Neuronal stem cell (in vitro differentiated cells): ENCODE data around the gene CA5B.
"Not testable (repeated sequence)": the region's sequence is repeated elsewhere in the genome, so short reads cannot be mapped to it uniquely, and the experiment has no call there.

Source experiments
- DNase-seq: peaks from one replicate; pipeline ENCODE4 v3.0.0-alpha.2; 2013; ENCODE audit warnings: low spot score
- H2AFZ ChIP-seq: one replicate; pipeline ENCODE4 v1.6.1; 2013; ENCODE audit warnings: mild to moderate bottlenecking, low read length, inconsistent platforms
- H2AK5ac ChIP-seq: 2 replicates; pipeline ENCODE4 v1.6.1; 2013; ENCODE audit warnings: low read depth, mild to moderate bottlenecking, inconsistent platforms, low read length, moderate library complexity, mixed read lengths
- H2BK120ac ChIP-seq: 2 replicates; pipeline ENCODE4 v1.6.1; 2013; ENCODE audit warnings: low read depth, mild to moderate bottlenecking, inconsistent platforms, low read length, moderate library complexity, mixed read lengths
- H2BK12ac ChIP-seq: one replicate; pipeline ENCODE4 v1.6.1; 2013; ENCODE audit warnings: low read length, inconsistent platforms
- H2BK15ac ChIP-seq: 2 replicates; pipeline ENCODE4 v1.6.1; 2013; ENCODE audit warnings: mild to moderate bottlenecking, low read length, inconsistent platforms, mixed read lengths
- H2BK5ac ChIP-seq: one replicate; pipeline ENCODE4 v1.6.1; 2013; ENCODE audit warnings: inconsistent platforms, mild to moderate bottlenecking, low read length, moderate library complexity
- H3K14ac ChIP-seq: one replicate; pipeline ENCODE4 v1.6.1; 2013; ENCODE audit warnings: low read length, inconsistent platforms
- H3K18ac ChIP-seq: 2 replicates; pipeline ENCODE4 v1.6.1; 2013; ENCODE audit warnings: low read length, inconsistent platforms
- H3K23ac ChIP-seq: 2 replicates; pipeline ENCODE4 v1.6.1; 2013; ENCODE audit warnings: low read depth, mild to moderate bottlenecking, mixed read lengths, low read length, inconsistent platforms; ENCODE audit not compliant: poor library complexity
- H3K27ac ChIP-seq: replicated peaks from 3 replicates; pipeline ENCODE4 v1.5.1; 2013; ENCODE audit warnings: low read length, inconsistent platforms
- H3K27me3 ChIP-seq, 3 experiments: 2 replicates each; pipeline ENCODE4 v1.6.1; 2013; ENCODE audit warnings: low read length in 3 of 3, mild to moderate bottlenecking in 2 of 3, inconsistent platforms in 1 of 3, low read depth in 1 of 3, mixed read lengths in 1 of 3, moderate library complexity in 1 of 3; ENCODE audit not compliant: control insufficient read depth in 3 of 3, insufficient read depth in 3 of 3
- H3K36me3 ChIP-seq, 2 donors: replicated peaks in 1 of 2; 2 replicates each; pipeline ENCODE4 v1.6.1; 2013; ENCODE audit warnings: low read length in 2 of 2; ENCODE audit not compliant: control insufficient read depth in 2 of 2, insufficient read depth in 2 of 2
- H3K4ac ChIP-seq: 2 replicates; pipeline ENCODE4 v1.6.1; 2013; ENCODE audit warnings: inconsistent platforms, mild to moderate bottlenecking, low read length, moderate library complexity
- H3K4me1 ChIP-seq, 2 donors: 1 replicate in 1 of 2; 2 replicates in 1 of 2; pipeline ENCODE4 v1.6.1; 2013; ENCODE audit warnings: low read length in 2 of 2, low read depth in 1 of 2; ENCODE audit not compliant: control insufficient read depth in 2 of 2, insufficient read depth in 1 of 2
- H3K4me2 ChIP-seq: one replicate; pipeline ENCODE4 v1.6.1; 2013; ENCODE audit warnings: mild to moderate bottlenecking, low read length, inconsistent platforms; ENCODE audit not compliant: insufficient read depth, poor library complexity, severe bottlenecking
- H3K4me3 ChIP-seq, 2 donors: 2 replicates each; pipeline ENCODE4 v1.5.1; 2013; ENCODE audit warnings: low read length in 2 of 2, mild to moderate bottlenecking in 2 of 2, inconsistent platforms in 1 of 2, moderate library complexity in 1 of 2
- H3K79me1 ChIP-seq: one replicate; pipeline ENCODE4 v1.6.1; 2013; ENCODE audit warnings: low read depth, mild to moderate bottlenecking, inconsistent platforms, low read length, moderate library complexity
- H3K9ac ChIP-seq: one replicate; pipeline ENCODE4 v1.6.1; 2013; ENCODE audit warnings: mild to moderate bottlenecking, low read depth, low read length, inconsistent platforms; ENCODE audit not compliant: poor library complexity
- H3K9me3 ChIP-seq, 2 donors: replicated peaks in 1 of 2; 2 replicates each; pipeline versions ENCODE3 to v1.6.1; 2013; ENCODE audit warnings: low read length in 2 of 2, mild to moderate bottlenecking in 2 of 2, inconsistent platforms in 1 of 2, low read depth in 1 of 2, mixed read lengths in 1 of 2, moderate library complexity in 1 of 2; ENCODE audit not compliant: control insufficient read depth in 2 of 2, insufficient read depth in 1 of 2
- H4K8ac ChIP-seq: one replicate; pipeline ENCODE4 v1.6.1; 2013; ENCODE audit warnings: low read depth, mild to moderate bottlenecking, inconsistent platforms, low read length, moderate library complexity
- H4K91ac ChIP-seq: one replicate; pipeline ENCODE4 v1.6.1; 2013; ENCODE audit warnings: low read length, low read depth, mild to moderate bottlenecking, inconsistent platforms; ENCODE audit not compliant: poor library complexity
- WGBS, 2 donors: extraction: QIAGEN DNeasy Blood & Tissue Kit; methylation state at CpG; one replicate each; pipeline ENCODE4 v1.1.7; 2013; ENCODE audit warnings: missing lambda C conversion rate in 2 of 2, mixed read lengths in 1 of 2; ENCODE audit not compliant: insufficient read length in 2 of 2, insufficient replicate concordance in 1 of 2; ENCODE audit errors: extremely low coverage in 2 of 2; 5-methylcytosine and 5-hydroxymethylcytosine counted together

Gene CA5B

GRCh38 chrX:15702488-15703371, 35.3 kb upstream of the CA5B start:
- Histone ChIP-seq H2BK120ac (no peak overlapping the region), H2BK12ac (no peak overlapping the region), H3K23ac (no peak overlapping the region), H2AK5ac (no peak overlapping the region), H3K4me3 (no peak overlapping the region), H3K9me3 (no peaks in the 10 kb centered on the region), H3K36me3 (peaks cover 0 to 6% of the 10 kb centered on the region in 2 donors), H3K4ac (no peak overlapping the region), H2BK5ac (no peak overlapping the region), H3K18ac (no peak overlapping the region), H3K79me1 (no peaks in the 10 kb centered on the region), H2AFZ (no peak overlapping the region), H3K27ac (no peak overlapping the region), H3K14ac (no peak overlapping the region), H3K4me1 (no peaks in the 10 kb centered on the region), H3K9ac (no peak overlapping the region), H4K91ac (no peak overlapping the region), H4K8ac (no peak overlapping the region), H2BK15ac (no peak overlapping the region), H3K27me3 (no peaks in the 10 kb centered on the region), H3K4me2 (no peak overlapping the region)
- DNase-seq = no peak
- WGBS, 2 donors = no CpG with 5 or more reads among the region's 40 CpGs

DNA sequence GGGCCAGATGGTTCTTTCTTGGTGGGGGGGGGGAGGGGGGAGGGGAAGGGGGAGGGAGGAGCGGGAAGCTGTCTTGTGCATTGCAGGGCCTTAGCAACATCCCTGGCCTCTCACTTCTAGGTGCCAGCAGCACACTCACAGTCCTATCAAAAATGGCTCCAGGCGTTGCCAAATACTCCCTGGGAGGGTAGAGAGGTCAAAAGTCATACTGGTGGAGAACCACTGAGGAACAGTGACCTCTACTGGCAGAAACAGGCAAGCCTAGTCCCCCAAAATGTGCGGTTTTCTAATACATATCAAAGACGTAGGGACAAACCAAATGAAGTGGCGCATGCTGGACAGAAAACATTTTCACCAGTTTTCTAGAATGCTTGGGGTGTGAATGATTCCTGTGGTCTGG, 34.3 kb upstream of the CA5B start:
- H4K8ac ChIP-seq, H3K79me1 ChIP-seq, H3K14ac ChIP-seq, H3K18ac ChIP-seq, H4K91ac ChIP-seq, H3K4ac ChIP-seq, H2AFZ ChIP-seq, H3K23ac ChIP-seq, H3K4me2 ChIP-seq, H3K9me3 ChIP-seq, H3K27me3 ChIP-seq, H2AK5ac ChIP-seq, H3K27ac ChIP-seq, H2BK15ac ChIP-seq, H3K4me3 ChIP-seq, H2BK12ac ChIP-seq, H3K36me3 ChIP-seq, DNase-seq, H2BK5ac ChIP-seq, H2BK120ac ChIP-seq, H3K9ac ChIP-seq, H3K4me1 ChIP-seq: not testable (repeated sequence)
- WGBS, 2 donors = no CpG with 5 or more reads among the region's 5 CpGs

GRCh38 chrX:15704273-15704672, 33.8 kb upstream of the CA5B start:
- H3K9ac ChIP-seq, H3K18ac ChIP-seq, H3K4me2 ChIP-seq, H3K14ac ChIP-seq, H3K9me3 ChIP-seq, DNase-seq, H2AK5ac ChIP-seq, H3K27me3 ChIP-seq, H3K4me3 ChIP-seq, H3K4me1 ChIP-seq, H2BK120ac ChIP-seq, H3K79me1 ChIP-seq, H2BK15ac ChIP-seq, H3K27ac ChIP-seq, H2AFZ ChIP-seq, H3K4ac ChIP-seq, H3K36me3 ChIP-seq, H2BK12ac ChIP-seq, H4K91ac ChIP-seq, H4K8ac ChIP-seq, H3K23ac ChIP-seq, H2BK5ac ChIP-seq: not testable (repeated sequence)
- no CpG with 5 or more reads among the region's 8 CpGs for WGBS, 2 donors

GRCh38 chrX:15714529-15714928, 23.5 kb upstream of the CA5B start:
- H4K91ac ChIP-seq = no peak overlapping the region

More at GRCh38 chrX:15714529-15714928, 23.5 kb upstream of the CA5B start:
- H3K9me3 ChIP-seq = no peaks in the 10 kb centered on the region
- H3K27me3 ChIP-seq = no peaks in the 10 kb centered on the region
- no peak overlapping the region for H3K18ac ChIP-seq
- no peak overlapping the region for H3K14ac ChIP-seq
- H3K4ac ChIP-seq = no peak overlapping the region
- H2BK5ac ChIP-seq = no peak overlapping the region
- no peak overlapping the region for H3K4me2 ChIP-seq
- no peak overlapping the region for H3K23ac ChIP-seq
- no peak overlapping the region for H2AFZ ChIP-seq
- H2BK15ac ChIP-seq = no peak overlapping the region
- no peaks in the 10 kb centered on the region for H3K79me1 ChIP-seq
- no peak overlapping the region for H3K27ac ChIP-seq
- H3K4me3 ChIP-seq = no peak overlapping the region
- no CpG with 5 or more reads among the region's 1 CpG for WGBS, 2 donors
- H2BK12ac ChIP-seq = no peak overlapping the region
- no peak for DNase-seq
- no peak overlapping the region for H2BK120ac ChIP-seq
- H2AK5ac ChIP-seq = no peak overlapping the region
- H3K4me1 ChIP-seq = peaks cover 0 to 2% of the 10 kb centered on the region in 2 donors
- H3K36me3 ChIP-seq = no peaks in the 10 kb centered on the region
- no peak overlapping the region for H3K9ac ChIP-seq
- H4K8ac ChIP-seq = no peak overlapping the region
